ENCODE results near the gene SENP5. TPM values are rescaled to one million over a fixed set of nuclear protein-coding genes. Genes with fewer than 3 reads are reported as not detected.

Gene SENP5
- total RNA-seq, 1 experiment from 2014 or later = 30.2 TPM

GRCh38 chr3:196886144-196886543, 18.4 kb downstream of the SENP5 start:
- Mint-ChIP-seq H3K4me3 (ENCODE audit: unreplicated experiment) (no peak overlapping the region), H3K27ac (ENCODE audit: low read depth, unreplicated experiment) (no peak overlapping the region), H3K4me1 (ENCODE audit: insufficient read depth, unreplicated experiment) (peaks cover 15% of the 10 kb centered on the region), H3K36me3 (ENCODE audit: insufficient read depth, unreplicated experiment) (peaks cover 46% of the 10 kb centered on the region), H3K9me3 (ENCODE audit: unreplicated experiment) (no peaks in the 10 kb centered on the region), H3K27me3 (ENCODE audit: insufficient read depth, unreplicated experiment) (no peaks in the 10 kb centered on the region)
- TF ChIP-seq CTCF (IDR thresholded peaks at IDR 0.05; ENCODE audit: unreplicated experiment) = no peak
- POLR2A ChIA-PET = interaction anchor here (1.1 kb wide), 1 partner anchor 10 kb away, joined by 3 read pairs; no protein-coding TSS in a partner anchor
- CTCF ChIA-PET = no interaction called here
- no peak for DNase-seq (ENCODE audit: unreplicated experiment)
- intact Hi-C loops (cut with micrococcal nuclease) = no loop called here
- BruUV-seq (replicated peaks) = no TSS peak

DNA sequence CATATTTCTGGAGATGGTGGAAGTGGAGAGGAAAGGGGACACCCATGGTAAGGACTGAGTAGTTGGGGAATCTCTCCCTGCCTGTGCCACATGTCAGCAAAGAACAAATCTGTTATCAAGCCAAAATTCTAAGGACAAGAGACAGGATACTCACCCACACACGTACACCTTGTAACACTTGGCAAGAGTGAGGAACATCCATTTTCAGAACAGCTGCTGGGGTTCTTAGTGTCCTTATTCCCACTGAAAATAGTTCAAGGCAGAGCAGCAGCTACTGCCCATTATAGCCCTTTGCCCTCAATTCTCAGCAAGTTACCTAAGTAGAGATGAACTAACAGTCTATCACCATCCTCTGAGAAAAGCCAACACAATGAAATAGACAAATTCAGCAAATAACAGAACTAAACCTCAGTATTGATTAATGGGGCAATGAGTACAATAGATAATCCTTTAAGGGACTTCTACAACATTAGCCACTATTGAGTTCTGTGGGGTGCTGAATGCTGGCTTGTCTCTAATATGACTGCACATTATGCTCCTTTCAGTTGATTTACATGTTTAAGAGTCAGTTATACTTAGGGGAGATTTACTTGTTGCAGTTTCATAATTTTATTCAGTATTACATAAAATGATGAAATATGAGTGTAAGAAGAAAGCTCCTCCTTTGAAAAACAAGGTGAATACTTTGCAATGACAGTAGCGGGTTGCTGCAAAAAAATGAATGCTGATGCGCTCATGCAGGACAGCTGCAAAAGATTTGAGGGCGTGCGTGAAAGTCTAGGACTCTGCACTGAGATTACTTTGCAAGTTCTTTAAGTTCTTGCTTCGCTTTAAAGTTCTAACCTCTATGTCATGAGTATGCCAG, 22.4 kb downstream of the SENP5 start:
- no peak for TF ChIP-seq CTCF (IDR thresholded peaks at IDR 0.05; ENCODE audit: unreplicated experiment)
- CTCF ChIA-PET = no interaction called here

DNA sequence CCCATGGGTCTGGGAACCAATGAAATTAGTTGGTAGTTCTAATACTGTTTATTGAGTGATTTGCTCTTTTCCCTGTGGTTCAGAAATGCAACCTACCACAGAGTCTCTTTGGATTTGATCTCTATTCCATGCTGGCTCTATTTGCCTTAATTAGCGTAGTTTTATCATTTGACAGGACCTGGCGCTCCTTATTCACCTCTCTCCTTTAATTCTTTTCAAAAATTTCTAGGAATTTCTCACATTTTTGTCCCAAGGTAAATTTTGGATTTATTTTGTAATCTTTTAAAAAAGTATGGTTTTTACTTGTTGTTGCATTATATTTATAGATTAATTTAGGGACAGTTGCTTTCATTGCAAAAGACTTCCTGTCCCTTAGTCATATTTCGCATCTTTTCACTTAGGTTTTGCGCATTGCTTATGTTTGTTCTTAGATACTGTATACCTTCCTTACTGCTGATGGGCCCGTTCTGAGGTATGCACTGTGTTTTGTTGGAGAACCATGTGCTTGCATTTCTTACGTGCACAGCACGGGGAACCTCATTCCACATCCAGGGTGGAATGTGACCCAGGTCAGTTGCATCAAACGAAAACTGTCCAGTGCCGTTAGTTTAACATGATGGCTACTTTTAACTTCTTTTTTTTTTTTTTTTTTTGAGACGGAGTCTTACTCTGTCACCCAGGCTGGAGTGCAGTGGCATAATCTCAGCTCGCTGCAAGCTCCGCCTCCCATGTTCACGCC, 27.0 kb downstream of the SENP5 start:
- no peaks in the 10 kb centered on the region for H3K9me3 Mint-ChIP-seq (ENCODE audit: unreplicated experiment)
- no peaks in the 10 kb centered on the region for H3K27me3 Mint-ChIP-seq (ENCODE audit: insufficient read depth, unreplicated experiment)
- DNase-seq (ENCODE audit: unreplicated experiment) = no peak
- H3K4me3 Mint-ChIP-seq (ENCODE audit: unreplicated experiment) = no peak overlapping the region
- no peak for TF ChIP-seq CTCF (IDR thresholded peaks at IDR 0.05; ENCODE audit: unreplicated experiment)
- intact Hi-C loops (cut with micrococcal nuclease) = no loop called here
- H3K4me1 Mint-ChIP-seq (ENCODE audit: insufficient read depth, unreplicated experiment) = peaks cover 15% of the 10 kb centered on the region
- H3K27ac Mint-ChIP-seq (ENCODE audit: low read depth, unreplicated experiment) = no peak overlapping the region
- POLR2A ChIA-PET = no interaction called here
- peaks cover 23% of the 10 kb centered on the region for H3K36me3 Mint-ChIP-seq (ENCODE audit: insufficient read depth, unreplicated experiment)
- BruUV-seq (replicated peaks) = no TSS peak
- CTCF ChIA-PET = interaction anchor here (0.6 kb wide), 1 partner anchor 9 kb away, joined by 3 read pairs; no protein-coding TSS in a partner anchor

More for the DNA sequence above, 22.4 kb downstream of the SENP5 start:
- DNase-seq (ENCODE audit: unreplicated experiment) = no peak
- H3K36me3 Mint-ChIP-seq (ENCODE audit: insufficient read depth, unreplicated experiment) = peaks cover 47% of the 10 kb centered on the region
- peaks cover 17% of the 10 kb centered on the region for H3K4me1 Mint-ChIP-seq (ENCODE audit: insufficient read depth, unreplicated experiment)
- intact Hi-C loops (cut with micrococcal nuclease) = no loop called here
- no peaks in the 10 kb centered on the region for H3K27me3 Mint-ChIP-seq (ENCODE audit: insufficient read depth, unreplicated experiment)
- POLR2A ChIA-PET = interaction anchor here (0.5 kb wide), 1 partner anchor 8 kb away, joined by 4 read pairs; no protein-coding TSS in a partner anchor
- BruUV-seq (replicated peaks) = TSS peak; percentile 88
- no peaks in the 10 kb centered on the region for H3K9me3 Mint-ChIP-seq (ENCODE audit: unreplicated experiment)
- H3K4me3 Mint-ChIP-seq (ENCODE audit: unreplicated experiment) = no peak overlapping the region
- peak overlapping the region; percentile 36 for H3K27ac Mint-ChIP-seq (ENCODE audit: low read depth, unreplicated experiment)

DNA sequence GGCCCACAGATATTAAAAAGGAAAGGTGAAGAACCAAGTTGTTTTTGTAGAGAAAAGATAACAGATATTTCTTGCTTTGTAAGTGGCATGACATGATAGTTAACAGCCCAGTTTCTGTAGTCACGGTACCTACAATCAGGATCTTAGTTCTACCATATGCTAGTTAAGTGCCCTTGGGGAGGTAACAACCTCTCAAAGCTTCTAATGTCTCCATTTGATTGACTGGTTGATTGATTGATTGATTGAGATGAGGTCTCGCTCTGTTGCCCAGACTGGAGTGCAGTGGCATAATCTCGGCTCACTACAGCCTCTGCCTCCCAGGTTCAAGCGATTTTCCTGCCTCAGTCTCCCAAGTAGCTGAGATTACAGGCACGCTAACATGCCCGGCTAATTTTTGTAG, 28.5 kb downstream of the SENP5 start:
- Mint-ChIP-seq H3K36me3 (ENCODE audit: insufficient read depth, unreplicated experiment) (peaks cover 29% of the 10 kb centered on the region), H3K27me3 (ENCODE audit: insufficient read depth, unreplicated experiment) (no peaks in the 10 kb centered on the region), H3K9me3 (ENCODE audit: unreplicated experiment) (no peaks in the 10 kb centered on the region), H3K27ac (ENCODE audit: low read depth, unreplicated experiment) (no peak overlapping the region), H3K4me1 (ENCODE audit: insufficient read depth, unreplicated experiment) (peaks cover 1% of the 10 kb centered on the region), H3K4me3 (ENCODE audit: unreplicated experiment) (no peak overlapping the region)
- CTCF ChIA-PET = interaction anchor here (0.6 kb wide), 1 partner anchor 286 kb away, joined by 3 read pairs; no protein-coding TSS in a partner anchor
- POLR2A ChIA-PET = no interaction called here
- intact Hi-C loops (cut with micrococcal nuclease) = no loop called here
- TF ChIP-seq CTCF (IDR thresholded peaks at IDR 0.05; ENCODE audit: unreplicated experiment) = no peak
- no TSS peak for BruUV-seq (replicated peaks)
- no peak for DNase-seq (ENCODE audit: unreplicated experiment)

Measured in MCF 10A (cell line).